22Rv1 (cell line): ENCODE measurements around the gene TAGLN3.

Experiments used
- H3K27ac ChIP-seq: fragments of 450-650 bp; 2 replicates; pipeline ENCODE4 v1.5.1; 2017
- ZFX ChIP-seq: fragments of 450-650 bp; IDR thresholded peaks from 2 replicates; pipeline ENCODE4 v1.6.1; 2017; ENCODE audit warnings: antibody characterized with exemption, borderline replicate concordance
- TF ChIP-seq, protein P1 (sequence below): fragments of 450-650 bp; IDR thresholded peaks from 2 replicates; pipeline ENCODE4 v1.5.1; 2017; ENCODE audit warnings: mild to moderate bottlenecking

The TAGLN3 gene

DNA sequence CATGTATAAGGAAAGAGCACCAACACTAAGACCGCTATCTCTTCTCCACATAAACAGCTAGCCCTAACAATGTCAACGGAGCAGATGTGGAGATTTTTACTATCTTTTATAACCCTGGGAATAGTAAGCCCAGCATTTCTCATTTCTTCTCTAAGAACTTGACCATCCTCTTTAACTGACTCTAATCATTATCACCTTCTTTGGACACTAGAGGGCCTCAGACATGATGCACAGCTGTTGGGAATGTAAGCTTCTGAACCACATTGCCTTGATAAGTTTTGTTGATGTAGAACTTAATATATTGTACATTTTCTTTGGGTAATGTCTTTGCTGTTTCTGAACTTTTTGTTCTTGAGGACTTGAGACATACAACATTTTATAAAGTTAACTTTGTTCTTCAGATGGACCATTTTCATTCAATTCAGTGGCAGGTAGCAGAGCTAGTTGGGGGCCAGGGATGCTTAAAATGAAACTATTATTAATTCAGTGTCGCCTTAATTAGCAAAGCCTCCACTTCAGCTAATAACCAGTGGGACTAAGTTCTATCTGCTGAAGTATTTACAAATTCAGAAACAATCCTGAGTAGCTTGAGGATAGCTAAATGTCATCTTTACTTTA is 9.6 kb upstream of the TAGLN3 start:
- no peak overlapping the region; the same call in 1 of the 2 replicates for H3K27ac ChIP-seq
- TF ChIP-seq, protein P1, sequence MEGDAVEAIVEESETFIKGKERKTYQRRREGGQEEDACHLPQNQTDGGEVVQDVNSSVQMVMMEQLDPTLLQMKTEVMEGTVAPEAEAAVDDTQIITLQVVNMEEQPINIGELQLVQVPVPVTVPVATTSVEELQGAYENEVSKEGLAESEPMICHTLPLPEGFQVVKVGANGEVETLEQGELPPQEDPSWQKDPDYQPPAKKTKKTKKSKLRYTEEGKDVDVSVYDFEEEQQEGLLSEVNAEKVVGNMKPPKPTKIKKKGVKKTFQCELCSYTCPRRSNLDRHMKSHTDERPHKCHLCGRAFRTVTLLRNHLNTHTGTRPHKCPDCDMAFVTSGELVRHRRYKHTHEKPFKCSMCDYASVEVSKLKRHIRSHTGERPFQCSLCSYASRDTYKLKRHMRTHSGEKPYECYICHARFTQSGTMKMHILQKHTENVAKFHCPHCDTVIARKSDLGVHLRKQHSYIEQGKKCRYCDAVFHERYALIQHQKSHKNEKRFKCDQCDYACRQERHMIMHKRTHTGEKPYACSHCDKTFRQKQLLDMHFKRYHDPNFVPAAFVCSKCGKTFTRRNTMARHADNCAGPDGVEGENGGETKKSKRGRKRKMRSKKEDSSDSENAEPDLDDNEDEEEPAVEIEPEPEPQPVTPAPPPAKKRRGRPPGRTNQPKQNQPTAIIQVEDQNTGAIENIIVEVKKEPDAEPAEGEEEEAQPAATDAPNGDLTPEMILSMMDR = peak; percentile 90
- no peak for TF ChIP-seq ZFX

DNA sequence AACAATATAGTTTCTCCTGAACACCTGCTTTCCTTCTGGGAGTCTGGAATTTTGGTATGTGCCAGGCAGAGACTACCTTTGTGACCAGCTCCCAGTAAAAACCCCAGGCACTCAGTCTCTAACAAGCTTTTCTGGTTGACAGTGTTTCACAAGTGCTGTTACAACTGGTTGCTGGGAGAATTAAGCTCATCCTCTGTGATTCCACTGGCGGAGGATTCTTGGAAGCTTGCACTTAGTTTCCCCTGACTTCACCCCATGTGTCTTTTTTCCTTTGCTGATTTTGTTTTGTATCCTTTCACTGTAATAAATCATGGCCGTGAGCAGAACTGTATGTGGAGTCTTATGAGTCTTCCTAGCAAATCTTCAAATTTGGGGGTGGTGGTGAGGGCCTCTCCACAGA is 5.7 kb upstream of the TAGLN3 start:
- H3K27ac ChIP-seq = no peak overlapping the region
- TF ChIP-seq ZFX = no peak
- TF ChIP-seq, protein P1 = no peak

DNA sequence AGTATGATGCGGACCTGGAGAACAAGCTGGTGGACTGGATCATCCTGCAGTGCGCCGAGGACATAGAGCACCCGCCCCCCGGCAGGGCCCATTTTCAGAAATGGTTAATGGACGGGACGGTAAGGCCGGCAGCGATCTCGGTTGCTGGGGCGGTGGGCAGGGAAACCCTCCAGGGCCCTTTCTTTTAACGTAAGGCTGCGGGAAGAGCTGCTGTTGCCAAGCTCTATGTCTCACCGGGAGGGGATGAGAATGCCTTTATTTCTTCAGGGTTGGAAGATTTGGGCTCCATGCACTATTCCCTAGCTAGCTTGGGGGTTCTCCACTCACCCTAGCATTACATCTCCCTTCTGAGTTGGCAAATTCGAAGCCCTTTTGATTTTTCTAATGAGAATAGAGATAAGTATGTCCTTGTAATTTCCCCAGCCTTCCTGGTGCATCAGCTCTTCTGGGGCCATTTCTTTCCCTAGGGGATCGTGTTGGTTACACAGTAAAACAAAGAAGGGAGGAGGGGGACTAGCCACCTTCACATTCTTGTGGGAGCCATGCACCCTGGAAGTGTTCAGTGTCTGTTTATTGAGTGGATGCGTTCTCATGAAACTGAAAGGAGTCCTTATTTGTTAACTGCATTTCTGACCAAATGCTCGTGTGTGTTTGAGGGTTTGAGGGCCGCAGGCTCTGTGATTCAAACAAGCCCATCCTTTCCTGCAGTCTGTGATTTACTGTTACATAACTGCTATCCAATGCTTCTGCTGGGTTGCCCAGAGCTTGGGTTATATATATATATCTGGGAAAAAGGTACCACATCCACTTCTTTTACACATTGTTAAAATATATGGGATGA is 982 bp downstream of the TAGLN3 start:
- no peak overlapping the region for H3K27ac ChIP-seq
- TF ChIP-seq, protein P1 = no peak

DNA sequence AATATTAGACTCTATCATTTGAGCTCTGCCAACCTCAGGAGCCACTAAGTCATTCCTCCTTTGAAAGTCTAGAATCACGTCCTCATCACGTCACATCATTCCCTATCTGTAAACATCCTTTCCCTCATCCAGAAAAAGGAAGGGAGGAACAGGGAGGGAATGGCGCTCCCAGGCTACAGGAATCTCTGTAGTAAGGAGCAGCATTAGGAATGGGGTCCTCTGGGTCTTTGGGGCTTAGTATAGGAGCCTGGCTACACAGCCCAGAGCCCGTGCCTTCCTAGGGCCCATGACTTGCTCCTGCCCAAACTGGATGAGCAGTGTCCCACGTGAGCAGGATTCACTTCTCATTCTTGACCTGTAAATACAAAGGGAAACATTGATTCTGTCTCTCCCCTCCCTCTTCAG is 1.6 kb downstream of the TAGLN3 start:
- TF ChIP-seq ZFX = no peak
- TF ChIP-seq, protein P1 = no peak

DNA sequence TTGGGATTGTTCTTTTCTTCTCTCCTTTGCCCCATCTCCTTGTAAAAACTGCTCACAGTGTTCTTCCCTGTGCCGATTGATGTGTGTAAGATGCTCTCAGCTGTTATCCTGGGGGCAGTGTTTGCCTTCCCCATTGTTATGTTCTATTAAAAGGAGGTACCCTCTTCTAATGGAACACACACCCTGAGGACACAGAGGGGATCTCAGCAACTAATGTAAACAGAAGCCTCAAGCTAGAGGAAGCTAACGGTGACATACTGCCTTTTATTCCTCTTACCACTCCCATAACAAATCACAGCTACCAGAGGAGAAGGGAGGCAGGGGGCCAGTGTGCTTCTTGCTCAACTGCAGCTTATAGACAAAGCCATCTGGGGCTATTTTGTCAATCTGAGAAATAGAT is 2.2 kb downstream of the TAGLN3 start:
- TF ChIP-seq, protein P1 = no peak
- no peak for TF ChIP-seq ZFX
- no peak overlapping the region for H3K27ac ChIP-seq

More for the DNA sequence above, 1.6 kb downstream of the TAGLN3 start:
- H3K27ac ChIP-seq = no peak overlapping the region

DNA sequence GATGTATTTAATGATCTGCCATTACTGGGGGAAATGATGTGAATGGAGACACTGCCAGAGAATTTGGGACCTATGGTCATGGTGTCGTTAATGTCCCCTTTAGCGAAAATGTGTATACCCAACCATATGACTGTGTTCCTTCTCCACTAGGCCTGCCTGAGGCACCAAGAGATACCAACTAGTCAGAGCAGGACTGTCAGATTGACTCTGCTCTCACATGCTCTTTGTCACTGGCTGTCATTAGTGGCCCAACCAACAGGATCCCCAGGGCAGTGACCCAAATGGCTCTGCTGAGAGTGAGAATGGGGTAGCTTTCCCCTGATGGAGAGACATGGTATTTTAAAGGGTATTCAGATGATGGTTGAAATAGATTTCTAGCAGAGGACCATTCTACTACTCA is 2.8 kb downstream of the TAGLN3 start:
- TF ChIP-seq, protein P1 = no peak
- no peak for TF ChIP-seq ZFX
- H3K27ac ChIP-seq = no peak overlapping the region
